Fibroblast of villous mesenchyme (primary cell): ENCODE measurements around the gene RTTN. TPM values are rescaled to one million over a fixed set of nuclear protein-coding genes. Genes with fewer than 3 reads are reported as not detected.

ENCODE experiments used
- DNase-seq: peaks from one replicate; pipeline ENCODE4 v3.0.0-alpha.2; 2010; ENCODE audit warnings: low read depth
- H3K4me3 ChIP-seq: 2 replicates; pipeline ENCODE4 v1.5.1; 2011; ENCODE audit warnings: low read depth, mild to moderate bottlenecking, low read length
- CTCF ChIP-seq: IDR thresholded peaks from 2 replicates; pipeline ENCODE4 v1.5.1; 2012; ENCODE audit warnings: low read depth, mild to moderate bottlenecking, low read length; ENCODE audit not compliant: insufficient read depth
- total RNA-seq: library from RNA; depleted of rRNA; stranded (reverse); fragments of >200 nt; gene quantifications from 2 replicates; pipeline ENCODE4 v1.2.3, GENCODE V29; 2012

The RTTN gene
- total RNA-seq, 1 donor, result 24.2 TPM

- DNase-seq, result no peak
- no peak for TF ChIP-seq CTCF
- no peak overlapping the region for H3K4me3 ChIP-seq
These were observed 115.6 kb downstream of the RTTN start for GRCh38 chr18:70089858-70090257.

DNA sequence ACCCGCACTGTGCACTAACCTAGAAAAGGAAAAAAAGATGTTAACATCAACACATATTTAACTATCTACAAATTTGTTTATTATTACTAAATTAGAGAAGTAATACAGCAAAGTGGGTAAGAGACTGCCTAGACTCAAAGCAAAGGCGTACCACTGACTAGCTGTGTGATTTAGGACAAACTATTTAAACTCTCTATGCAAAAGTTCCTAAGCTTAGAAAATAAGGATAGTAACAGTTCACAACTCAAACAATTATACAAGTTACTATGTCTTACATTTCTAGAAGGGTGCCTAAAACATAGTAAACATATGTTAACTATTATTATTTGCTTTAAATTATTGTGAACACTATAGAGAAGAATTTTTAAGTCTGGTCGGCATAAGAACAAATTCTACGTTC, 119.4 kb downstream of the RTTN start:
- H3K4me3 ChIP-seq, result no peak overlapping the region
- DNase-seq, result no peak
- no peak for TF ChIP-seq CTCF

DNA sequence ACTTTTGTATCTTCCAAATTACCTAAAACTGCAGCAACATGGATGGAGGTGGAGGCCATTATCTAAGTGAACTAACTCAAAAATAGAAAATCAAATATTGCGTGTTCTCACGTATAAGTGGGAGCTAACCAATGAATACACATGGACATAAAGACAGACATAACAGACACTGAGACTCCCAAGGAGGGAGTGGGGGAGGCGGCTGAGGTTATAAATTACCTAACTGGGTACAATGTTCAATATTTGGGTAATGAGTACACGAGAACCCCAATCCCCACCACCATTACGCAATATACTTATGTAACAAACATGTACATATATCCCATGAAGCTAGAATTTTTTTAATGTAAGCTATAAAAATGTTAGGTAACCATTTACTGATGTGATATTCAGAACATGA, 119.8 kb downstream of the RTTN start:
- no peak for TF ChIP-seq CTCF
- no peak overlapping the region for H3K4me3 ChIP-seq
- no peak for DNase-seq

DNA sequence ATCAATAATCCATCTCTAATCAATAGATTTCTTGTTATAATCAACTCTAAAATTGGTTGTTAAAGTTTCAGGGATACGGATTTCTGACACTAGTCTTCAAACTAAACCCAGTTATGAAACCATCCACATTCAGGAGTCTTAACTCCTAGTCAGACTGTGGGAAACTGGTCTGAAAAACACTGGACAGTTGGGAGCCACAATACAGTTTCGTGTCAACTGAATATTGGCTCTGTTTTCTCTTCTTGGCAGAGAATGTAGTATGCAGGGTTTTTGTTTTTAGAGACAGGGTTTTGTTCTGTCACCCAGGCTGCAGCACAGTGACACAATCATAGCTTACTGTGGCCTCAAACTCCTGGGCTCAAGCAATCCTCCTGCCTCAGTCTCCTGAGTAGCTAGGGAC, 123.1 kb downstream of the RTTN start:
- no peak for DNase-seq

GRCh38 chr18:70078106-70078505, 127.4 kb downstream of the RTTN start:
- no peak for TF ChIP-seq CTCF
- no peak overlapping the region for H3K4me3 ChIP-seq
- DNase-seq, result no peak

More for the DNA sequence above, 123.1 kb downstream of the RTTN start:
- TF ChIP-seq CTCF, result no peak
- H3K4me3 ChIP-seq, result no peak overlapping the region

DNA sequence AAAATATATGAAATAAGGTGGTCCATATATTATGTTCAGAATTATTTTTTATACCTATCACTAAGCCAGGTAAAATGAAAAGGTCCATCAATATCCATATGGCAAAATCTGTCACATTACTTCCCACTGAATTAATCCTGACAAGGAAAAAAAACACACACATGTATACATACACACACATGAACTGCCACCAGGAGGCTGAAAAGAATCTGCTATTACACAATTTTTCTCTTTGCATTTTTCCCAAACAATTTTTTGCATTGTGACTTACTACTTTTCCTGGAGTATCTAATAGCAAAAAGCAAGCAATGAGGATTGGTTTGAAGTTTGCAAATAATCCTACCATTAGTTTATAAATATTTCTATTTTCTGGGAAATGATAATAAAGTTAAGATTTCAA, 129.6 kb downstream of the RTTN start:
- TF ChIP-seq CTCF, result peak; percentile 37
- peak; percentile 27 for DNase-seq

DNA sequence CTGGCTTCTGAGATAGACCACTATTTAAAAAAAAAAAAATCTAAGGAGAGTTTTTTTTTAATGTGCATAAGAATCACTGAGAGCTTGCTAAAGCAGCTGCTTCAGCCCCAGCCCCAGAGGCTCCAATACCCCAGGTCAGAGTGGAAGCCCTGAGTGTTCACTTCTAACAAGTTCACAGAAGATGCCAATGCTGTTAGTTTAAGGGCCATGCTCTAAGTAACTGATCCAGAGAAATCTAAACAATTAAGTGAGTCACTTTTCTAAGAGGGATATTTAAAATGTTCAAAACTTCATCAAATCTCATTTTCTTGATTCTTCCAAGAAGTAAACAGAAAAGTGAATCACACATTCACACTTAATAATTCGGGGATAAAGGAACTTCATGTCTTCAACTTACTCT, 131.4 kb downstream of the RTTN start:
- H3K4me3 ChIP-seq, result no peak overlapping the region
- DNase-seq, result no peak

More for the DNA sequence above, 129.6 kb downstream of the RTTN start:
- no peak overlapping the region for H3K4me3 ChIP-seq

More for the DNA sequence above, 131.4 kb downstream of the RTTN start:
- TF ChIP-seq CTCF, result no peak
